Adrenal gland (tissue), 5 donors: Measurements from ENCODE around the gene CCDC13.

Source experiments
- CTCF ChIP-seq, 6 experiments: fragments of 450-650 bp in 4 of 6; fragments of 200-600 bp in 2 of 6; sonication (generic) in 1 of 6; IDR thresholded peaks; 1 replicate in 5 of 6; 2 replicates in 1 of 6; pipeline versions ENCODE4 v1.5.1 to v1.8.0; 2016 to 2021; ENCODE audit warnings: antibody characterized with exemption in 6 of 6, mild to moderate bottlenecking in 2 of 6, moderate library complexity in 1 of 6
- POLR2A ChIP-seq, 2 donors: fragments of 450-650 bp; IDR thresholded peaks; one replicate each; pipeline ENCODE4 v1.6.1; 2017; ENCODE audit warnings: antibody characterized with exemption in 2 of 2, mild to moderate bottlenecking in 2 of 2, moderate library complexity in 1 of 2
- donor health status: DM: no; HTN: no; CAD: no.

GRCh38 chr3:42732196-42732828 lies 40.7 kb downstream of the CCDC13 start:
- no peak for TF ChIP-seq CTCF (IDR thresholded peaks at IDR 0.05)
- no peak for TF ChIP-seq POLR2A (IDR thresholded peaks at IDR 0.05)
